ENCODE data around the gene YOD1. TPM values are rescaled to one million over a fixed set of nuclear protein-coding genes. Genes with fewer than 3 reads are reported as not detected.

YOD1 gene
- total and polyA plus RNA-seq, 8 donors: 1.1 to 4.0 (median 2.3) TPM

DNA sequence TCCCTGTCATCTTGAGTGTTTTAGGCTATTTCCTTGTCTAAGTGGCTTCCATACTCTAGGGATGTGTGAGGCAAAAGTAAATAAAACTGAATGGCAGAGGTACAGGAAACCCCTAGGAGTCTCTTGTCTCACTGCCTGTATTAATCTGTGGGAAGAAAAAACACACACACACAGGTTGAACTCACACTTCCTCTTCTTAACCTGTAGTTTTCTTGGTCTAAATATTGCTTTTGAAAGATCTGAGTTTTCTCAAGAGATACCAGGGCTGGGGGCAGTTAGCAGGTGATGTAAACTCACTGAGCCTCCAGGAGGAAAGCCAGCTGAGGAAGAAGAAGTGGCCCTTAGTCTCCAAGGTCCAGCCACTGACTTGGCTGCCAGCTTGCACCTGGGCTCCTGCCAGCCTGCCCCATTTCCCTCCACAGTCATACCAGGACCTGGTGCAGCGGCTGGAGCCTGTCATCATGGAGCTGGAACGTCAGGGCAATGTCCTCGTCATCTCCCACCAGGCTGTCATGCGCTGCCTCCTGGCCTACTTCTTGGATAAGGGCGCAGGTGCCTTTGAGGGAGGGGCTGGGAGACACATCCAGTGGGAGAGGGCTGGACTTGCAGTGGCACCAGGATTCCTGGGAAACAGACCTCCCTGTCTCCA lies 19.0 kb upstream of the YOD1 start:
- Histone ChIP-seq H3K9me3 (no peaks in the 10 kb centered on the region), H3K36me3 (peaks cover 0 to 5% (median 3%) of the 10 kb centered on the region in 3 donors), H3K4me1 (no peaks in the 10 kb centered on the region), H3K27me3 (no peaks in the 10 kb centered on the region), H3K4me3 (no peak overlapping the region), H3K27ac (no peak overlapping the region)
- no peak for FAIRE-seq
- DNase-seq: no peak
- ATAC-seq: no peak
- intact Hi-C loops (cut with DNase I): no loop called here
- TF ChIP-seq, protein P1, sequence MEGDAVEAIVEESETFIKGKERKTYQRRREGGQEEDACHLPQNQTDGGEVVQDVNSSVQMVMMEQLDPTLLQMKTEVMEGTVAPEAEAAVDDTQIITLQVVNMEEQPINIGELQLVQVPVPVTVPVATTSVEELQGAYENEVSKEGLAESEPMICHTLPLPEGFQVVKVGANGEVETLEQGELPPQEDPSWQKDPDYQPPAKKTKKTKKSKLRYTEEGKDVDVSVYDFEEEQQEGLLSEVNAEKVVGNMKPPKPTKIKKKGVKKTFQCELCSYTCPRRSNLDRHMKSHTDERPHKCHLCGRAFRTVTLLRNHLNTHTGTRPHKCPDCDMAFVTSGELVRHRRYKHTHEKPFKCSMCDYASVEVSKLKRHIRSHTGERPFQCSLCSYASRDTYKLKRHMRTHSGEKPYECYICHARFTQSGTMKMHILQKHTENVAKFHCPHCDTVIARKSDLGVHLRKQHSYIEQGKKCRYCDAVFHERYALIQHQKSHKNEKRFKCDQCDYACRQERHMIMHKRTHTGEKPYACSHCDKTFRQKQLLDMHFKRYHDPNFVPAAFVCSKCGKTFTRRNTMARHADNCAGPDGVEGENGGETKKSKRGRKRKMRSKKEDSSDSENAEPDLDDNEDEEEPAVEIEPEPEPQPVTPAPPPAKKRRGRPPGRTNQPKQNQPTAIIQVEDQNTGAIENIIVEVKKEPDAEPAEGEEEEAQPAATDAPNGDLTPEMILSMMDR (IDR thresholded peaks at IDR 0.05): no peak
- 85 to 92% methylated on average over 5 of the region's 5 CpGs for WGBS, 2 donors

DNA sequence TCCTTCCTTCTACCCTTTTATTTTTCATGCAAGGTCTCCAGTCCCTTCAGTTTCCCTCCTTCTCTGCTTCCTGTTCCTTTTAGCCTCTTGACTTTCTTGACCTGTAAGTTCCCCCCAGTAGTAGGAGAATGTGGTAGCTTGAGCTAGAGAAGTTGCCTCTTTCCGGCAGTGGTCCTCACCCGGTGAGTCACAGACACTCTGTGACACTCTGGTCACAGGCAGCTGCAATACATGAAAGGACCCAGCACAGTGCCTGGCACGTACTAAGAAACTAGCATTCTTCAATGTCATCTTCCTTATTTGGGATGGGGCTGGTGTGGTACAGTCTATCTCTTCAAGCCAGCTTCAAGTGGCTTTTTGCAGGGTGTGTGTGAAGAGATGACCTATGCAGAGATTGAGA lies 18.1 kb upstream of the YOD1 start:
- intact Hi-C loops (cut with DNase I): no loop called here
- no peak overlapping the region for H3K27ac ChIP-seq
- H3K27me3 ChIP-seq: no peaks in the 10 kb centered on the region
- 91 to 99% methylated on average over 3 of the region's 3 CpGs for WGBS, 2 donors
- no peaks in the 10 kb centered on the region for H3K9me3 ChIP-seq
- H3K36me3 ChIP-seq: peaks cover 0 to 5% (median 3%) of the 10 kb centered on the region in 3 donors
- ATAC-seq: no peak
- no peak for FAIRE-seq
- no peaks in the 10 kb centered on the region for H3K4me1 ChIP-seq
- TF ChIP-seq, protein P1 (IDR thresholded peaks at IDR 0.05): no peak
- no peak for DNase-seq
- H3K4me3 ChIP-seq: no peak overlapping the region

DNA sequence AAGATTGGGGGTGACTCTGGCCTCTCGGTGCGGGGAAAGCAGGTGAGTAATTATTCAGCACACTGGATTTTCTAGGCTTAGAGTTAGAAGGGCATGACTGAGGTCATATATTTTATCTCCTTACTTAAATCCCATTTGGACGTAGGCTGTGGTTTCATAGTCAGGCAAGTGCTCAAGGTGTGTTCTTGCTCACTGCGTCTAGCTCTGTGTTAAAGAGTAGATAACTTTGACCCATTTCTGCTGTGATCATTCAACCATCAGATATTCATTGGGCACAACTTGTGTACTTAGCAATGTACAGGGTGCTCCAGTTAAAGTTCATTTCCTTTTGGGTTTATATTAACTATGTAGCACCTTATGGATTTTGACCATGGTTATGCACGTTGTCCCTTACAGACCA lies 16.7 kb upstream of the YOD1 start:
- no peak for FAIRE-seq
- H3K9me3 ChIP-seq: no peaks in the 10 kb centered on the region
- H3K27ac ChIP-seq: no peak overlapping the region
- TF ChIP-seq, protein P1 (IDR thresholded peaks at IDR 0.05): no peak
- no peaks in the 10 kb centered on the region for H3K4me1 ChIP-seq
- no peaks in the 10 kb centered on the region for H3K27me3 ChIP-seq
- intact Hi-C loops (cut with DNase I): no loop called here
- ATAC-seq: no peak
- no peak overlapping the region for H3K4me3 ChIP-seq
- peaks cover 0 to 13% (median 6%) of the 10 kb centered on the region in 3 donors for H3K36me3 ChIP-seq
- 63 to 77% methylated on average over 5 of the region's 5 CpGs for WGBS, 2 donors
- no peak for DNase-seq

DNA sequence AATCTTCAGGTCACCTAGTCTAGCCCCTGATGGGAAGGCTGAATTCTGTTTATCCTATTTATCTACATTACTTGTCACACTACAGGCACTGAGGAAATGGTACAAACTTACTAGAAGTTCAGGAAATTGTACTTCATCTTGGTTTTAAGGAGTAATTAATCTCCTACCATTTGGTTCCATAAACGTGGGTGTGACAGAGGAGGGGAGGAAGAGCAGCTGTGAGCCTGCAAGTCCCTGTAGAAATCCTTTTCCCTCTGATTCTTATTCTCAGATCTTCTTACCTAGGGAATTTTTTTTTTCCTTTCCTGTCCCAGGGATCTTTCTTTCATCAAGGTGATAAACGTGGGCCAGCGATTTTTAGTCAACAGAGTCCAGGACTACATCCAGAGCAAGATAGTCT lies 16.2 kb upstream of the YOD1 start:
- TF ChIP-seq, protein P1 (IDR thresholded peaks at IDR 0.05): no peak
- no peak for ATAC-seq
- no peak for DNase-seq
- H3K27me3 ChIP-seq: no peaks in the 10 kb centered on the region
- 43 to 49% methylated on average over 3 of the region's 3 CpGs for WGBS, 2 donors
- FAIRE-seq: no peak
- no peak overlapping the region for H3K4me3 ChIP-seq
- H3K4me1 ChIP-seq: no peaks in the 10 kb centered on the region
- intact Hi-C loops (cut with DNase I): no loop called here
- no peak overlapping the region for H3K27ac ChIP-seq
- H3K9me3 ChIP-seq: no peaks in the 10 kb centered on the region
- H3K36me3 ChIP-seq: peaks cover 0 to 13% (median 6%) of the 10 kb centered on the region in 3 donors

DNA sequence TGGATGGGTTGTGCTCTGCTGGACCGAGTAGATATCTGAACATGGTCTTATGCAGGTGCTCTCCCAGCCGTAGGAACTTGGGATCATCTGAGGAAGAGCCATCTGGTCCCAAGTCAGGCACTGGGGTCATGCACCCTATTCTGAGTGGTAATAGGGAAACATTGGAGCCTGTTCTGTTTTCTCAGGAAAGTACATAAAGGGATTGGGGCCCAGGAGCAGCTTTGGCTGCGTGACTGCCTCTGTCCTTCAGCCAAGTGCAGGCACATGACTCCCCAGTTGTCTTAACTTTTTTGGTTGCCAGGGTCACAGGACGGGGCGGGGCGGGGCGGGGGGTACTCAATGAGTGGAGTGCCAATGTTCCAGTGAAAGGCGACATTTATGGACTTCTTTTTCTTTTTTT lies 13.6 kb upstream of the YOD1 start:
- Histone ChIP-seq H3K27ac (no peak overlapping the region), H3K27me3 (no peaks in the 10 kb centered on the region), H3K36me3 (peaks cover 0 to 13% (median 6%) of the 10 kb centered on the region in 3 donors), H3K9me3 (no peaks in the 10 kb centered on the region), H3K4me3 (no peak overlapping the region), H3K4me1 (no peaks in the 10 kb centered on the region)
- DNase-seq (peak in 3 of 6 donors; percentile 22 to 53 (median 30)), ATAC-seq (peak; percentile 38 to 72 (median 54)), FAIRE-seq (no peak)
- TF ChIP-seq, protein P1 (IDR thresholded peaks at IDR 0.05): no peak
- intact Hi-C loops (cut with DNase I): no loop called here
- WGBS, 2 donors: 66 to 79% methylated on average over 8 of the region's 8 CpGs
